C1 segment of cervical spinal cord (tissue), 14 donors: ENCODE results near the gene KLHL6.

Experiments
- DNase-seq, 14 donors: peaks; one replicate each; lab custom pipeline; 2025; lab: John Stamatoyannopoulos, UW

Gene KLHL6

DNA sequence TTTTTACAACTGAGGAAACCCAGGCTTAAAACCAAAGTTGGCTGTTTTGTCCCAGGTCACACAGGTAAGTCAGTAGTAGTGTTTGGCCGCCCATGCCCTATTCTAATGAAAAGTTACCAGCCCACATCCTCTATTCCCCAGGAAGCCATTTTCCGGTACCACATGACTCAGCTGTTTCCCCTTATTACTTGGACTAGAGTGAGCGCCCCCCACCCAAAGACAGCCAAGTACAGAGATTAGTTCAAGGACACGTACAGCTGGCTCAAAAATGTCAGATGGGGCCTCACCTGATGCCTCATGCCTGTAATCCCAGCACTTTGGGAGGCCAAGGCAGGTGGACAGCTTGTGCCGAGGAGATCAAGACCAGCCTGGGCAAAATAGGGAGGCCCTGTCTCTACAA lies 8.5 kb upstream of the KLHL6 start:
- DNase-seq = no peak

- no peak for DNase-seq
These were observed 8.0 kb upstream of the KLHL6 start for GRCh38 chr3:183563536-183563874.

DNA sequence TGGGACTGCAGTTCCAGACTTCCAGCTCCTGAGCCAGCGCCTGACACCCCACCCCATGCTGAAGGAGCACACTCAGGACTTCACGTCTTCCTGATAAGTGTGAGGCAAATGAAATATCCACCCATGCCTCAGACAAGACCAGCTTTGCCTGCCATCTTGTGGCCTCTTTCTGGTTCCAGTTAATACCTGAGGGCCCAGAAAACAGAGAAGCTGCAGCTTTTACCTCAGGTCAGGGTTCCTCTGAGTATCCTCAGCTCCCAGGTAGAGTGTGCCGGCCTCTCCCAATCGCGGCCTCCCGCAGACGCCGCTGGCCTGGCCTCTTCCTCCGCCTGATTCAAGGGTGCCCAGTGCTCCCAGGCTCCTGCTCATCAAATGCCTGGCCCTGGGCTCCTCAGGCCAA lies 5.1 kb upstream of the KLHL6 start:
- DNase-seq = no peak

- DNase-seq = no peak
These were observed 3.0 kb upstream of the KLHL6 start for GRCh38 chr3:183558495-183558894.

GRCh38 chr3:183556722-183557121 lies 1.2 kb upstream of the KLHL6 start:
- DNase-seq = no peak

DNA sequence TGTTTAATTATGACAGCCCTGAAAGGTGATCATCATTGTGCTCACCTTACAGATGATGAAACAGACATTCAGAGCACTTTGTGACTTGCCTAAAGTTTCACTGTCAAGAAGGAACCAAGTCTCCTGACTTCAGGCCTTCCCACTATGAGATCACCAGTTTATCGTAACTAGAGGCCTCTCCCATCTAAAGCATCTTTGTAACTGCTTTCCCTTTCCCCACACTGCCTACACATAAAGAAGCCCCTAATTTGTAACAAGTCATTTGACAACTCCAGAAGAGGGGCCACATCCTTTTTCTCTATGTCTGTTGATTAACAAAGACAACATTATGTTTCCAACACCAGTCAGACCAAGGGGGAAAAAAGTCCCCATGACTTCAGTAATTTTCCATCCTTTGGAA lies 1.1 kb downstream of the KLHL6 start:
- no peak for DNase-seq

GRCh38 chr3:183553334-183554026 lies 2.0 kb downstream of the KLHL6 start:
- no peak for DNase-seq

GRCh38 chr3:183551930-183552329 lies 3.6 kb downstream of the KLHL6 start:
- DNase-seq = no peak

- no peak for DNase-seq
These were observed 7.2 kb downstream of the KLHL6 start for GRCh38 chr3:183548262-183548769.

GRCh38 chr3:183546625-183547024 lies 8.9 kb downstream of the KLHL6 start:
- no peak for DNase-seq

GRCh38 chr3:183545708-183546107 lies 9.8 kb downstream of the KLHL6 start:
- DNase-seq = no peak

DNA sequence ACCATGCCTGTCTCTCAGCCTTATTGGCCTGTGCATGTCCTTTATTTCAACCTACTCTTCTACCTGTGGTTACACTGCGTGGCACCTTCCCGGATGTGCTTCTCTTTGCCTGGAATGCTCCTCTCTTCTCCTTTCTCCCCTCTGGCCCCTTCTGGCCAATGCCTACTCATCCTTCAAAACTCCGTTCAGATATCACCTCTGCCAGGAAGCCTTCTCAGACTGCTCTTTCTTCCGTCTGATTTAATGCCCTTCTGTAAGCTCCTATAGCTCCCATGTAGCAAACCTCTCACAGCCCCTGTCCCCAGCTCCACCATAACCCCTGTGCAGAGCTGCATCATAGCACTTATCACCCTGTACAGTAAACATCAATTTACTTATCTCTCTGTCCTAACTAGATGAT lies 13.2 kb downstream of the KLHL6 start:
- no peak for DNase-seq

DNA sequence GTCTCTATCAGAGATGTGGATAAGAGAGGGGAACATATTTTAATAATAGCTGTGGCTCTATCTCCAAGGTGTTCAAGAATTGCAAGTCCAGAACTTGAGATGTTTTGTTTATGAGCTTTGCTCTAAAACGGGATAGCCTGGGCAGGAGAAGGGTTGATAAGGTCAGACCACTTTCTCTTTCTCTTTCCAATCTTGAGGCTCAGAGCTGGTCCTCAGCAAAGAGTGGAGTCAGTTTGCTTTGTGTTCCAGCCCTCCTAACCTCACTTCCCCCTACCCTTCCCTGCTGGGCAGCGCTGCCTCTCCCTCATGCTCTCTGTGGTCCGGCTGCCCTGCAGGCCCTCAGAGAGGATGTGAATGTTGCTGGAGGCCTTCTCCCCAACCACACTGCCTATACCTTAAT lies 13.8 kb downstream of the KLHL6 start:
- DNase-seq = peak in 2 of 14 donors; percentile 3 to 14

GRCh38 chr3:183541235-183541655 lies 14.3 kb downstream of the KLHL6 start:
- DNase-seq = no peak

DNA sequence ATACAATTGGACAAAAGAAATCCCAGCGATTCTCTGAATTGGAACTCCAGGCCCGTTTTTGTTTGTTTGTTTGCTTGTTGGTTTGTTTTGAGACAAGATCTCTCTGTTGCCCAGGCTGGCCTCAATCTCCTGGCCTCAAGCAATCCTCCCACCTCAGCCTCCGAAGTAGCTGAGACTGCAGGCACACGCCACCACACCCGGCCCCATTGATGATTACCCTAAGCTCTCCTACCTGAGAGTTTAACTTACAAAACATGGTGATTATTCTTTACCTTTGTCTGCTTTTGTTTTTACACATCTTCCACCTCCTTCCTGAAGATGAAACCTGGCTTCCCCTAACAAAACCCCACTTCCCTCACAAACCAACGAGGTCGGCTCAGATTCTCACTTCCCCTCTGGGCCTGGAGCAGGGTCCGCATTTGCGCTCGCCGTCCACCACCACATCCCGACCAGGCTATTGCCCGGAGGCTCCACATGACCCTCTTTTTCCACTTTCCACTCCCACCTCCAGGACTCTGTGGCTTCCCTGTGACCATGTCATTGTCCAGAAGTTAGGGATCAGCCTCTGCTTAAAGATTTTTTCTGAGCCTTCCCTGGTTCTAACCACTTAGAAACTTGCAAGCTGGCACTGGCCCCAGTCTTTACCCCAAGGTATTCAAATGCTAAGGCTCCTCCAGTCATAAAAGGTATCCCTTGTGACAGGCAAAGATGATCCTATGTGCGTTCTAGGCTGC lies 14.8 kb downstream of the KLHL6 start:
- DNase-seq = peak in 3 of 14 donors; percentile 9 to 37 (median 26)

- no peak for DNase-seq
These were observed 15.7 kb downstream of the KLHL6 start for GRCh38 chr3:183539811-183540210.

DNA sequence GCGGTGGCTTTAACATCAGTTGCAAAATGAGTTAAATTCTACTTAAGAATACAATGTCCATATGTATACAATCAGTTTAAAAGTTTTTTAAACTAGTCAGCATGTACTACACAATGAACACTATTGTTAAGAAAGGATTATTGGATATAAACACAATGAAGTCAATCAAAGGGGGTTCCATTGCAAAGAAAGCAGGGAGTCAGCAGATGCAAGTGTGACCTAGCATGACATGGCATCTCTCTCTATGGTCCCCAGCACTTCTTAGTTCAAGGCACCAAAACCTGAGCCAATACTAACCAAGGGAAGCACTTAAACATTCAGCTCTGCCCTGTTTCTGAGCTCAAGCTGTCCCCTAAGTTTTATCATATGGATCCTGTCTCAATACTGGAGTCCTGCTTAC lies 17.0 kb downstream of the KLHL6 start:
- no peak for DNase-seq

GRCh38 chr3:183537295-183537730 lies 18.2 kb downstream of the KLHL6 start:
- DNase-seq = peak in 7 of 14 donors; percentile 11 to 49 (median 34)

DNA sequence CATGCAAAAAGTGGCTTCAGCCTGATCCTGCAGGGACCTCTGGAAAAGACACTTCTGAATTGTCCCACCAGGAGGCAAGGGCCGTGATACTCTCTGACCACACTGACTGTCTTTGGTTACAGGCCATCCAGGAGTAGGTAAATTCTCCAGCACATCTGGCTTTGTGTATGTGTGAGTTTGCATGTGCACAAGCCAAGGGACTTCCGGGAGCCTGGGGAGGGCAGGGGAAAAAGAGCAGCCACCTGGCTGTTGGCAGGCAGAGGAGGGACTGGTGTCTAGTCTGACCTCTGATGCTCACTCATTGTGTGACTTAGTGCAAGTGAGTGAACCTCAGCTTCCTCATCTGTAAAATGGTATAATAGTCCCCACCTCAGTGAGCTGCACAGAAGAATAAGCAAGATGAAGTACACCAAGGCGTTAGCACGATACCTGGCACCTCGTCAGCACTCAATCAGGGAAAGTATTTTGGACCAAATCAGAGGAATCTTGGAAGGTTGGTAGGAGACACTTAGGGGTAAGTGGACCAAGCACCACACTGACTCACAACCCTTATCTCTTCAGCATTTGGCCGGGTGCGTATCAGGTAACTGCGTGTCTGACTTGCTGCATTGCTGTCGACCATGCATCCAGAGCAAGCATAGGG lies 19.1 kb downstream of the KLHL6 start:
- no peak for DNase-seq

DNA sequence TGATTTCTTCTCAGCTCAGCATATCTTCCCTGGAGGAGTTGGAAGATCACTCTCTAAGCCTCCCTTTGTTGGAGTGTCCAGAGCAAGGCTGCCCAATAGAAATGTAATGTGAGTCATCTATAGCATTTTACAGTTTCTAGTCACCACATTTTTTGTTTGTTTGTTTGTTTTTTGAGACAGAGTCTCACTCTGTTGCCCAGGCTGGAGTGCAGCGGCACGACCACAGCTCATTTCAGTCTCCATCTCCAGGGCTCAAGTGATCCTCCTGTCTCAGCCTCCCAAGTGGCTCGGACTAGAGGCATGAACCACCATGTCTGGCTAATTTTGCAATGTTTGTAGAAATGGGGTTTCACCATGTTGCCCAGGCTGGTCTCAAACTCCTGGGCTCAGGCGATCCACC lies 21.3 kb downstream of the KLHL6 start:
- no peak for DNase-seq

- DNase-seq = no peak
These were observed 21.9 kb downstream of the KLHL6 start for GRCh38 chr3:183533412-183534132.
